Measurements from ENCODE around the gene OBP2B.

DNA sequence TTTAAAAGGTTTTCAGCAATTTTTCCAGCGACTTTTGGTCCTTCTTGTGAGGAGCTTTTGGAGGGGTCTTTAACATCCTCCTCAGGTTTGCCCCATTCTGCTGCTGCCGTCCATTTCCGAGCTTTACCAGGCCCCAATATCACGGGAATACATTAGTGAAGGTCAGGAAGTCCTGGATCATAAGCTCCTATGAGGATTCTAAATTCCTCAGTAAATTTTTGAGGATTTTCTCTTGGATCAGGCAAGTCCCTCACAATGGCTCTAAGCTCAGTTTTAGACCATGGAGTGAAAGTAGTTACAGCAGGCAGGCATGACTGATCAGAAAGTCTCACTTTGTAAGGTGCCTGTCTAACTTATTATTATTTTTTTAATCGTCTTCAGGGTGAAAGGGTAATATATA, 28.1 kb downstream of the OBP2B start:
- TF ChIP-seq EZH2 (IDR thresholded peaks at IDR 0.05) (no peak), POLR2AphosphoS5 (IDR thresholded peaks at IDR 0.05; ENCODE audit: borderline replicate concordance, low read depth, low read length) (no peak), FOXP2 (optimal IDR thresholded peaks at IDR 0.05; ENCODE audit: control extremely low read depth, extremely low read length, insufficient read depth) (no peak)
